GM19468 (cell line): ENCODE results near the gene LDLRAP1.
A peak's percentile ranks its signal among the peaks of the same experiment; 100 is the strongest.

ENCODE experiments used
- ATAC-seq: cut with Tn5 transposase; IDR thresholded peaks from one replicate; pipeline ENCODE4 v1.9.1; 2021; ENCODE audit warnings: mild to moderate bottlenecking, moderate library complexity, moderate number of reproducible peaks; ENCODE audit not compliant: unreplicated experiment; ENCODE audit errors: extremely low read depth

Gene LDLRAP1

DNA sequence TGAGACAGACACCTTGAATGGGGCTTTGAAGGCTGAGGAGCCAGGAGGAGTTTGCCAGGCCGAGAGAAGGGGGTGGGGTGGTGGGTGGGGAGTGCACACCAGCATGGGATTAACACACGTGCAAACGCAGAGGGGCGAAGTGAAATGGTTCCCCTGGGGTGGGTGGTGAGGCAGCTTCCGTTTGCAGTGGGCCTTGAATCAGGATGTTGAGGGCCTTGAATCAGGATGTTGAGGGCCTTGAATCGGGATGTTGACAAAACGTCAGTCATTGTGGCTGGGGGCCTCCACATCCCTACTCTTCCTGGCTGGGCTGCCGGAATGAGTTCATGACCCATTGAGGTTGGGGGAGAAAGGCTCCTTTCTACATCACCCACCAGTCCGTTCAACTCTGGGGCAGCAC is 16.6 kb downstream of the LDLRAP1 start:
- ATAC-seq, result no peak

DNA sequence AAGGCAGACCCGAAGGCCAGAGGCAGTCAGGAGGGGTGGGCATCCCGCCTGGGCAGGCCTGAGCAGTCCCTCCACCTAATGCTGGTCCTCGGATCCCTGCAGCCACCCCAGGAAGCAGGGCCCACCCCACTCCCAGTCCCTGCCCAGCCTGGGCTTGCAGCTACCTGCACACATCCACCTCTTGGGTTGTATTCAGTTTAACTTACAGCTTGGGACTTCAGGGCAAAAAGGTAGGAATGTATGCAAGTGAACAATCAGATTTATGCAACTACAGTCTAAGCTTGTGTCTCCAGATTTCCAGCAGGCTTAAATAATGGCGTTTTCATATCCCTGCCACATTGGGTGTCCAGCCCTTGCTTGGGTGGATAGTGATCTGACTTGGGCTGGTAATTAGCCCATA is 17.4 kb downstream of the LDLRAP1 start:
- ATAC-seq, result no peak

- ATAC-seq, result no peak
Observed at GRCh38 chr1:25561421-25562100, 18.2 kb downstream of the LDLRAP1 start.

- peak; percentile 35 for ATAC-seq
Observed at GRCh38 chr1:25562101-25562927, 18.9 kb downstream of the LDLRAP1 start.

DNA sequence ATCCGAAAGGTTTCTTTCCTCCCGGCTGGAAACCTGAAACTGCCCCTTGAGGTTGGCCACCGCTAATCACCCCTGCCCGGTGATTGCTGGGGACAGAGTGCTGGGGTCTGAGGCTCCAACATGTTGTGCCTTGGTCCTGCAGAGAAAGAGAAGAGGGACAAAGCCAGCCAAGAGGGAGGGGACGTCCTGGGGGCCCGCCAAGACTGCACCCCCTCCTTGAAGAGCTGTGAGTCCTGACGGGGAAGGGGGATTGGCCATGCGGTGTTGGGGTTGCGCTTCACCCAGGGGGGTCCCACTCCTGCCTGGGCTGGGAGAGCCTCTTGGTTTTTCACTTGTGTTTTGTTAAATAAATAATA is 19.5 kb downstream of the LDLRAP1 start:
- no peak for ATAC-seq

DNA sequence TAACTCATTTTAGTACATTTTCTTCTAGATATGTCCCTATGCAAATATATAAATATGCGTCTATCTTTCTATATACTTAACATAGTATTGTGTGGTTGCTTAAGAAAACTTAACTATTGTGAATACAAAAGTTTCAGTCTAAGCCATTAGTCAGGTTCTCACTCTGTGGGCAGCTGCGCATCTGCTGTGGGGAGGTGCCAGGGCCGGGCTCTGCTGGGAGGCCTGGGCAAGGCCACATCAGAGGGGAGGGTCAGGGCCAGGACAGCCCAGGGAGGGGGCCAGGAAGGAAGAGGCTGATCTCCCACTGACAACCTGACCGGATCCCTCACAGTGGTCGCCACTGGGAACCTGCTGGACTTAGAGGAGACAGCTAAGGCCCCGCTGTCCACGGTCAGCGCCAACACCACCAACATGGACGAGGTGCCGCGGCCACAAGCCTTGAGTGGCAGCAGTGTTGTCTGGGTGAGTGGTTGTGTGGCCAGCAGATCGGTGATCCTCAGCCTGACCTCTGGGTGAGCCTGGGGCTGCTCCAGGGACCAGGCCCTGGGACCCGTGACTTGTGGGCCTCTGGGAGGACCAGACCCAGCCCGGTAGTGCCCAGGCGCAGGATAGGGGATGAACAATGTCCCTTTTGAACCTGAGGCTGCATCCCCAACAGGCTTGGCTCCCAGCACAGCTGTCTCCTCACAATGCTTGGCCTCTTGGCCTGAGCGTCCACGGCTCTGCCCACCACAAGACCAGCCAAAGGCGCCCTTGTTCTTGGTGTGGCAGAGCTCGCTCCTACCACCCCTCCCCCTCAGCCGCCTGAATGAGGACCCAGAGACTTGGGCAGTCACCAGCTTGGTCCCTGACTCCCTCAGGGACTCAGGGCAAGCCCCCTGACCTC is 20.2 kb downstream of the LDLRAP1 start:
- no peak for ATAC-seq

DNA sequence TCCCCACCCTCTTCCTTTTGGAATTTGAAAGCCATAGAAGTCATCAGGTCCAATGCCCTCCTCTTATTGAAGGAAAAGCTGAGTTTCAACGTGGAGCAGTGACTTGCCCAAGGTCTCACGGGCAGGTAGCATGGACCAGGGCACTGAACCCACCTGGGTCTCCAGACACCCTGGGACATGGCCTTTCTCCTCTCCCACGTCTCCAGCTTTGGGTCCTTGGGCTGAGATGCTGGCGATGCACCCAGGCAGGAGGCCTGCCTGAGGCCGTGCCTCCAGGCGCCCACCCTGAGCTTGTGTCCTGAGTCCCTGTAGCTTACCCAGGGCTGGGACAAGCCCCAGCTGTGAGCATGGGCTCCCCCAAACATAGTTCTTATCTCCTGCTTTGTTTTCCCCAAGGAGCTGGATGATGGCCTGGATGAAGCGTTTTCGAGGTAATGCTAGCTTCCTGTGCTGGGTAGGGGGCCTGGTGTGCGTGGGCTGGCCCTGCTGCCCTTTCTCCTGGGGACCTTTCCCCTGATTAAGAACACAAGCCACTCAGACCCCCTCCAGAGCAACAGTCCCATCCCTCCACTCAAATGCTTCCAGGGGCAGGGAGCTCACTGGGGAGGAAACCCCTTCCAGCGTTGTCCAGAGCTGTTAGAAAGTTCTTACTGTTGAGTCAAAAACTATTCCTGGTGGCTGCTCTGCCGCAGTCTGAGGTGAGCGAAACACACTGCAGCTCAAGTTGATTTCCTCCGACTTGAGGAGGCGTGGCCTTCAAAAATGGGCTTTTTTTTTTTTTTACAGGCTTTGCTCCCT is 21.6 kb downstream of the LDLRAP1 start:
- no peak for ATAC-seq

DNA sequence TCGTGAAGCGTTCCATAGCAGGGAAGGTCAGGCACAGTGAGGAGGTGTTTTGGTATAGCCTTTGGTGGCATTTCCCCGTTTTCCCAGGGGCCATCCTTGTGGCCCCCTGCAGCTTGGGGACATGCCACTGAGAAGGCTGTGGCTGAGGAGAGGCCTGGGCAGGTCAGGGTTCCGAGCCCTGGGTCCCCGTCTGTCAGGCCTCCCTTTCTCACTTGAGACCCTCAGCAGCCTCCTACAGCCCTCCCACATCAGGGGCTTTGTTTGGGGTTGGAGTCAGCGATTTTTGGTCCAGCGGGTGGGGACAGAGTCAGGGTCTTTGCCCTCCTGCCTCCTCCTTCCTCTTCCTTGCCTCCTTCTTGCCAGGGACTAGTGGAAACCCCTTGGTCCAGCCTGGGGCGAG is 22.2 kb downstream of the LDLRAP1 start:
- ATAC-seq, result no peak

DNA sequence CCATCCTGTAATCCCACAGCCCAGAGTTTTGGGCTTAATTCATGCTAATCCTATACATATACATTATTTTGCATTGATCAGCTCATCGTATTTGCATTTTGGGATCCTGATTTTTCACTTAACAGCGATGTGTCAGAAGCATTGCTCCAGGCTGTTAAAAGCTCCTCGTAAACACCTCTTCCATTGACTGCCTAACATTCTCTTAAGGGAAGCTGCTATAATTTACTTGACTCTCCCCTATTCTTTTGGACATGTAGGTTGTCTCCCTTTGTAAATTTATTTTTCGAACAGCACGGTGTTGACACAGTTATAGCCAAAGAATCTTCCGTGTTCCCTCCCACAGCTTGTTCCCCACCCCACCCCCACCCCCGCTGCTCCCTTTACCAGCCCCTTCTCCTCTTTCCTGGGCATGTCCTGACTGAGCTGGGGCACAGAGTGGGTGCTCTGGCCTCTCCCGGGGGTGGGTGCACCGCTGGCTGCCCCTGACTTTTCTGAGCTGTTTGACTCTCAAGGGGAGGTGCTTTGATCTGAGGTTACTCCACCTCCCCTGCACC is 22.8 kb downstream of the LDLRAP1 start:
- no peak for ATAC-seq

DNA sequence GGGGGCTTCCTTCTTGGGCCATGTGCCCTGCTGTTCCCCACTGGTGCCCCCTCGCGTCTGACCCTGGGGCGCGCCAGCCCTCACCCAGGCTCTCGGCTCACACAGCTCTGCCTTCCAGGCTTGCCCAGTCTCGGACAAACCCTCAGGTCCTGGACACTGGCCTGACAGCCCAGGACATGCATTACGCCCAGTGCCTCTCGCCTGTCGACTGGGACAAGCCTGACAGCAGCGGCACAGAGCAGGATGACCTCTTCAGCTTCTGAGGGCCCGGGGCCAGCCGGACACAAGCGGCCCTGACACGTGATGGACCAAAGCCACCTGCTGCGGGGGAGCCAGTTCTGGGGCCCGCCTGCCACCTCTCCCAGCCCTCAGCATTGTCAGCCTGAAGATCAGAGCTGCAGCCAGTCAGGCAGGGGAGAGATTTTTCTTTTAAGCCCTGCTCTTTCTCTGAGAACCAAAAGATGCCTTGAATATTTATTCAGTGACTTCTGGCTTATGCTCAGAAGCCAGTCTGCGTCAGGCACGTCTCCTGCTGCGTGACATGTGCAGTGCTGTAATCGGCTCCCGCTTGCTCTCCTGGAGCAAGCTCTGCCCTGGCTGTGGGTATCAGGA is 23.4 kb downstream of the LDLRAP1 start:
- ATAC-seq, result no peak

DNA sequence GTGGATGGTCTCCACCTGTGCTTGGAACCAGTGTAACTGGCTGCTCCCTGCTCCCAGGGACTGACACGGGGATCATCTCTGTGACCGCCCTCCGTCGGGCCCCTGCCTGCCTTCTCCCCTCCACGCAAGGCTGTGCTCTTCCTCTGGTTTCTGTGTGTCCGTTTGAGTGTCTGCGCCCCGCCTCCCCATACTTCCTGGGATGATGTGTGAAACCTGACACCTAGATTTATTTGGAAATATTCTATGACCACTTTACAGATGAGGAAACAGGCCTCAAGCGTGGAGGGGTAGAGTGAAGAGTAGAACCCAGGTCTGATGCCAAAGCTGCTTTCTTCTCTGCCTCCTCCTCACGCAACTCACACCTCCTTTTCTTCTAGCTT is 24.3 kb downstream of the LDLRAP1 start:
- no peak for ATAC-seq

- ATAC-seq, result no peak
Observed at GRCh38 chr1:25568090-25568833, 24.9 kb downstream of the LDLRAP1 start.

DNA sequence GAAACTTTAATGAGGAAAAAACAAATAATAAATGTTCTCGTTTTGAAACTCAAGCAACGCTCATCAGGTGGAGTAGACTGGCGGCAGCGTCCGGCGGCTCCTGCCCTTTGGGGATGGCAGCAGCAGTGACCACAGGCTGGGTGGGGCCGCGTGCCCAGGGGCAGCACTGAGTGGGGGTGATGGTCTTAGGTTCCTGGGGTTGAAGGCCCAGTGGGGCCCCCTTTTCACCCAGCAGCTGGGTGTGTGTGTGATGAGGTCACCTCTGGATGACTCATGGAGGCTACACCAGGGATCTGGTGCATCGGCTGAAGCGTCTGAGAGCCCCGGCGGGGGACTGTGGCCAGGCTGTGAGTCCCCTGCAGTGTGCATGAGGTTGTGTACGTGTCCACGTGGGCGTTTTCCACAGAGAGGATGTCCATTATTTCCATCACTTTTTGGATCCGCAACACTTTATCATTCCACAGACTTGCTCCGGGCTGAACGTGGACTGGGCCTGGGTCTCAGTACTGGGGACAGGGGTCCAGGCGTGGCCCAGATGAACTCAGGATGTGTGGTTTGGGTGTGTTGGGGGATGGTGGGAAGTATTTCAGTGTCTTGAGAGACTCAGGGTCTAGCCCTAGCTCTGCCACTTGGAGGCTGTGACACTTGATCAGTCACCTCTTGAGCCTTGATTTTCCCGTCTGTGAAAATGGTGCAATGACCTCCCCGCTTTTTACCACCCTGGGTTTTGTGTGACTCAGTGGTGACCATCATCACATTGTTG is 25.6 kb downstream of the LDLRAP1 start:
- ATAC-seq, result no peak

DNA sequence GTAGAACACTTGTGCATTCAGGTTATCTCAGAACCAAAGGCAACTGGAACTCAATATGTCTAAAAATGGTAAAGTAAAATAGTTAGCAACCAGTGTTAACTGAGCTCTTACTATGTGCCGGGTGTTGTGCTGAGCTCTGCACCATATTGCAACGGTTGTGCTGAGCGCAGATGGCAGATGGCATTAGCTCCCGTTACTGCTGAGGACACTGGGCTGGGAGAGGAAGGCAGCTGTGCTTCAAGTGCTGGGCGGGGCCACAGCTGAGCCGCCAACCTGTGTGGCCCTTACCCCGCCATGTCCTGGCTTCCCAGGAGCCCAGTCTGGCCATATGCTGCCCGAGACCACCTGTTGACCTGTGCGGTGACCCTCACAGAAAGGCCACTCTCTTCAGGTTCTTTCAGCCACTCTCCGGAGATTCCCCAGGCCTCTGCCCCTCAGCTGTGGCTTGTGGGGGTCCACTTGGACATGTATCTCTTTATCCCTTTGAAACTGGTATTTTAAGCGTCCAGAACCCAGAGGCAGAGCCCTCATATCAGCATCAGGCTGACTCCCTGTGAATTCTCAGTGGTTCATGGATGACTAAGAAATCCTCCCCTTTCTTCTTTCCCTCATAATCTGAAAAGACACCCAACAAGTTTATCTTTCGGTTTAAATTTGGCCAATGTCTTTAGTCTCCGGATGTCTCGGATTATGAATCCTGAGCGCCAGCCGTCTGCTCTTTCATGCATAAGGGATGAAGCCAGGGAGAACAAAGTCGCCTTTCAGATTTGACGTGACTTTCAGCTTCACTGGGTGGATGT is 26.4 kb downstream of the LDLRAP1 start:
- no peak for ATAC-seq

DNA sequence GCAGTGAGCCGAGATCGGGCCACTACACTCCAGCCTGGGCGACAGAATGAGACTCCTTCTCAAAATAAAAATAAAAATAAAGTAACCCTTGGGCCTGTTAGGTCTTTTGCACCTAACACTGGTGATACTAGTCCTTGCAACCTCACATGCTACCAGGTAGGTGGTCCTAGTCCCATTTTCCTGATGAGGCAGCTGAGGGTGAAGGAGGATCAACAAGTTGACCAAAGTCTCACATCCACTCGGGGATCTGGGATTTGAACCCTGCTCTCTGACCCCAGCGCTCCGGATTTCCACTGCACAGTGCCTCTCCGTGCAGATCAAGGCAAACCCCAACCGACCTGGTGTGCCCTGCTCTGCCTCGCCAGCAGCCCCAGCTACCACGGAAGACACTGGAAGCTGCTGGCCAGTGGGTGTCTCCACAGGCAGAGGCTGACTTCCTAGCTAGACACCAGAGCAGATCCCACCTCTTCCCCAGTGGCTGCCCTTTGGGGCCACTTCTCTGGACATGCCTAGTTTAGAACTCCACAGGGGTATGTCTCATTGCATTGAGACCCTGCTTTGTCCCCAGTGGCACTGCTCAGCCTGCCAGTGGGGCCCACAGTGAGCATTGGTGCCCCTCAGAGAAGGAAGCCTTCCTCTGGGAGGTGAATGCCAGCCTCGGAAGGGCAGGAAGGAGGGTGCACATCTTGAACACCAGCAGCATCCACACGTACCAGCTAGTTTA is 27.6 kb downstream of the LDLRAP1 start:
- no peak for ATAC-seq

- ATAC-seq, result no peak
Observed at GRCh38 chr1:25571522-25571970, 28.1 kb downstream of the LDLRAP1 start.

GRCh38 chr1:25572107-25572506 is 28.7 kb downstream of the LDLRAP1 start:
- ATAC-seq, result no peak
